HG02885 (cell line): ENCODE results near the gene HRNR.
"Not testable (repeated sequence)": the region's sequence is repeated elsewhere in the genome, so short reads cannot be mapped to it uniquely, and the experiment has no call there.

Experiments
- ATAC-seq: cut with Tn5 transposase; IDR thresholded peaks from one replicate; pipeline ENCODE4 v1.9.1; 2021; ENCODE audit warnings: mild to moderate bottlenecking; ENCODE audit not compliant: unreplicated experiment, poor library complexity

Gene HRNR

GRCh38 chr1:152224093-152224492 is at the start of gene HRNR:
Gene HRNR (minus strand): TSS chr1:152224193. CDS start chr1:152223253, 940 bp downstream.
- no peak for ATAC-seq

GRCh38 chr1:152256394-152256793 is 32.4 kb upstream of the HRNR start:
- not testable (repeated sequence) for ATAC-seq

GRCh38 chr1:152252157-152252556 is 28.2 kb upstream of the HRNR start:
- ATAC-seq = no peak

- no peak for ATAC-seq
Observed at GRCh38 chr1:152251391-152251790, 27.4 kb upstream of the HRNR start.

GRCh38 chr1:152247316-152247715 is 23.3 kb upstream of the HRNR start:
- ATAC-seq = no peak

- ATAC-seq = no peak
Observed at GRCh38 chr1:152244576-152245273, 20.7 kb upstream of the HRNR start.

GRCh38 chr1:152237093-152237492 is 13.1 kb upstream of the HRNR start:
- no peak for ATAC-seq

- no peak for ATAC-seq
Observed at GRCh38 chr1:152228831-152229230, 4.8 kb upstream of the HRNR start.

- ATAC-seq = no peak
Observed at GRCh38 chr1:152227310-152227928, 3.4 kb upstream of the HRNR start.

GRCh38 chr1:152225678-152226077 is 1.7 kb upstream of the HRNR start:
- ATAC-seq = no peak

GRCh38 chr1:152220166-152221163 is 3.5 kb downstream of the HRNR start:
- ATAC-seq = no peak

- not testable (repeated sequence) for ATAC-seq
Observed at GRCh38 chr1:152219438-152219837, 4.6 kb downstream of the HRNR start.

- no peak for ATAC-seq
Observed at GRCh38 chr1:152218762-152219436, 5.1 kb downstream of the HRNR start.

- ATAC-seq = not testable (repeated sequence)
Observed at GRCh38 chr1:152215604-152216003, 8.4 kb downstream of the HRNR start.

- not testable (repeated sequence) for ATAC-seq
Observed at GRCh38 chr1:152214911-152215310, 9.1 kb downstream of the HRNR start.

- ATAC-seq = no peak
Observed at GRCh38 chr1:152198982-152199381, 25.0 kb downstream of the HRNR start.

- no peak for ATAC-seq
Observed at GRCh38 chr1:152197361-152197941, 26.5 kb downstream of the HRNR start.

- ATAC-seq = no peak
Observed at GRCh38 chr1:152191711-152192110, 32.3 kb downstream of the HRNR start.

GRCh38 chr1:152191260-152191659 is 32.7 kb downstream of the HRNR start:
- ATAC-seq = no peak

GRCh38 chr1:152190589-152190988 is 33.4 kb downstream of the HRNR start:
- no peak for ATAC-seq
